GM13976 (cell line): Measurements from ENCODE around the gene NEXMIF.
"Not testable (repeated sequence)": the region's sequence is repeated elsewhere in the genome, so short reads cannot be mapped to it uniquely, and the experiment has no call there.

Experiments used
- DNase-seq: peaks from one replicate; pipeline ENCODE4 v3.0.0; 2012; ENCODE audit warnings: low spot score
- CTCF ChIP-seq: IDR thresholded peaks from 2 replicates; pipeline ENCODE4 v1.5.1; 2012; ENCODE audit warnings: borderline replicate concordance, mild to moderate bottlenecking; ENCODE audit not compliant: insufficient read depth; ENCODE audit errors: extremely low read depth, missing control alignments, control extremely low read depth
- in situ Hi-C: fragments of 300-500 bp; cut with MboI; formaldehyde crosslinking; loops from one replicate; pipeline ENCODE4 v1.12.0; 2022; ENCODE audit warnings: low sequenced_read_pairs, mixed read lengths, inconsistent platforms; ENCODE audit not compliant: unreplicated experiment

NEXMIF gene

GRCh38 chrX:74890676-74891430 is 34.4 kb downstream of the NEXMIF start:
- peak; percentile 17 for DNase-seq
- in situ Hi-C loops = no loop called here
- TF ChIP-seq CTCF = no peak

GRCh38 chrX:74882383-74882782 is 42.9 kb downstream of the NEXMIF start:
- in situ Hi-C loops, DNase-seq: not testable (repeated sequence)

DNA sequence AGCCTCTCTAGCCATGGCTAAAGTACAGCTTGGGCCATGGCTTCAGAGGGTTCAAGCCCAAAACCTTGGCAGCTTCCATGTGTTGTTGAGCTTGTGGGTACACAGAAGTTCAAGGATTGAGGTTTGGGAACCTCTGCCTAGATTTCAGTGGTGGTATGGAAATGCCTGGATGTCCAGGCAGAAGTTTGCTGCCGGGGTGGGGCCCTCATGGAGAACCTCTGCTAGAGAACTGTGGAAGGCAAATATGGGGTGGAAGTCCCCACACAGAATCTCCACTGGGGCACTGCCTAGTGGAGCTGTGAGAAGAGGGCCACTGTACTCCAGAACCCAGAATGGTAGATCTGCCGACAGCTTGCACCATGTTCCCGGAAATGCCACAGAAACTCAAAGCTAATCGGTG is 59.5 kb downstream of the NEXMIF start:
- TF ChIP-seq CTCF = no peak
- in situ Hi-C loops = no loop called here
- DNase-seq = no peak

- no peak for DNase-seq
- TF ChIP-seq CTCF = no peak
- in situ Hi-C loops = no loop called here
Observed at GRCh38 chrX:74853255-74853654, 72.0 kb downstream of the NEXMIF start.

- no peak for DNase-seq
- no peak for TF ChIP-seq CTCF
Observed at GRCh38 chrX:74835566-74835965, 89.7 kb downstream of the NEXMIF start.

DNA sequence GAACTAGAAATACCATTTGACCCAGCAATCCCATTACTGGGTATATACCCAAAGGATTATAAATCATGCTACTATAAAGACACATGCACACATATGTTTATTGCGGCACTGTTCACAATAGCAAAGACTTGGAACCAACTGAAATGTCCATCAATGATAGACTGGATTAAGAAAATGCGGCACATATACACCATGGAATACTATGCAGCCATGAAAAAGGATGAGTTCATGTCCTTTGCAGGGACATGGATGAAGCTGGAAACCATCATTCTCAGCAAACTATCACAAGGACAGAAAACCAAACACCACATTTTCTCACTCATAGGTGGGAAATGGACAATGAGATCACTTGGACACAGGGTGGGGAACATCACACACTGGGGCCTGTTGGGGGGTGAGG is 105.5 kb downstream of the NEXMIF start:
- DNase-seq, in situ Hi-C loops: not testable (repeated sequence)

More at GRCh38 chrX:74835566-74835965, 89.7 kb downstream of the NEXMIF start:
- in situ Hi-C loops = no loop called here

GRCh38 chrX:74814681-74815080 is 110.6 kb downstream of the NEXMIF start:
- DNase-seq = no peak
- in situ Hi-C loops = no loop called here
- TF ChIP-seq CTCF = no peak

DNA sequence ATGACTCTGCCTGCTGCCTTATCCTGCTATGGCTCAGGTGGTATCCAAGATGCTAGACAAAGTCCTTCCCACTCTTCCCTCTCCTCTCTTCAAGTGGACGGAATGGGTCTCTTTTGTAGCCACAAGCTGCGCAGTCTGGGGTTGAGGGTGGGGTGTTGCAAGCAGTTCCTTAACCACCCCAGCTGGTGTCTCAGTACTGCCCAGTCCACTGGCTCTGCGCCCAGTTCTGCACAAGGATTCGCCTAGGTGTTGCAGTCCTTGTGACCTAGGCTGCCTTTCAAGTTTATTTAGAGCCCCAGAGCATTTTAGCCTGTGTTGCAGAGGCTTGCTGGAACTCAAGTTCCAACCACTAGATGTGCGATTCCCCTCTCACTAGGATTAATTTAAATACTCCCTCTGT is 120.7 kb downstream of the NEXMIF start:
- no peak for DNase-seq
- in situ Hi-C loops = no loop called here
- TF ChIP-seq CTCF = no peak
